Astrocyte of the cerebellum (primary cell): ENCODE measurements around the gene TMEM163.

Experiments
- DNase-seq: peaks from one replicate; pipeline ENCODE4 v3.0.0-alpha.2; 2011; ENCODE audit warnings: low read depth
- H3K4me3 ChIP-seq: 2 replicates; pipeline ENCODE4 v1.5.1; 2011; ENCODE audit warnings: mild to moderate bottlenecking, low read depth, low read length, moderate library complexity
- in situ Hi-C: cut with HindIII; loops from 2 replicates; pipeline ENCODE4 v1.10.0; 2017; ENCODE audit warnings: low sequenced_read_pairs
- TF ChIP-seq, protein P1 (sequence below): IDR thresholded peaks from 2 replicates; pipeline ENCODE4 v1.5.1; 2012; ENCODE audit warnings: low read length, low read depth, moderate library complexity, mild to moderate bottlenecking; ENCODE audit errors: missing control alignments

TMEM163 gene

DNA sequence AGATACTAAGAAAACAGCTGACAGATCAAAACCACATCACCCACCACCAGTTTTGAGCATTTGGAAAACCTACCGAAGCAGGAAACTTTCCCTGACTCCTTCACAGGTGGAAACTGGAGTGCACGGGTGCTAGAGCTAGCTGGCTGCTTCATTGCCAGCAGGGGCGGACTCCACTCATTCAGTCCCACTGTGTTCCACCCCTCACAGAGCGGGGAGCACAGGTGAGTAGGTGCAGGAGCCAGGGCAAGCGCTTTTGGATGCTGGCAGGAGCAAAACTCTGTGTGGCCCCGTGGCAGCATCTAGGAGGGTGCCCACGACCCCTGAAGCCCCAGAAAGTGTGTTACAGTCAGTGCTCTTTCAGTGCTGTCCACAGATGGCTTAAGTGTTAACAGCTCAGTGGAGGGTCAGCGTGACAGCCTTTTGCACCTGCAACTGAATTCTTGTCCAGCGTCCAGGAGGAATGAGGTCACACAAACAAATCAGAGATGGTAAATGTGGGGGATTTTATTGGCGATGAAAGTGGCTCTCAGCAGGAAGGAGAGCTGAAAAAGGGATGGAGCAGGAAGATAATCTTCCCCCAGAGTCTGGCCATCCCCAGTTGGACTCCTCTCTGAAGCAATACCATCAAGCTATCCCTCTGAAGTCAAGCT lies 71.1 kb downstream of the TMEM163 start:
- DNase-seq: no peak
- in situ Hi-C loops: no loop called here
- no peak overlapping the region for H3K4me3 ChIP-seq
- TF ChIP-seq, protein P1, sequence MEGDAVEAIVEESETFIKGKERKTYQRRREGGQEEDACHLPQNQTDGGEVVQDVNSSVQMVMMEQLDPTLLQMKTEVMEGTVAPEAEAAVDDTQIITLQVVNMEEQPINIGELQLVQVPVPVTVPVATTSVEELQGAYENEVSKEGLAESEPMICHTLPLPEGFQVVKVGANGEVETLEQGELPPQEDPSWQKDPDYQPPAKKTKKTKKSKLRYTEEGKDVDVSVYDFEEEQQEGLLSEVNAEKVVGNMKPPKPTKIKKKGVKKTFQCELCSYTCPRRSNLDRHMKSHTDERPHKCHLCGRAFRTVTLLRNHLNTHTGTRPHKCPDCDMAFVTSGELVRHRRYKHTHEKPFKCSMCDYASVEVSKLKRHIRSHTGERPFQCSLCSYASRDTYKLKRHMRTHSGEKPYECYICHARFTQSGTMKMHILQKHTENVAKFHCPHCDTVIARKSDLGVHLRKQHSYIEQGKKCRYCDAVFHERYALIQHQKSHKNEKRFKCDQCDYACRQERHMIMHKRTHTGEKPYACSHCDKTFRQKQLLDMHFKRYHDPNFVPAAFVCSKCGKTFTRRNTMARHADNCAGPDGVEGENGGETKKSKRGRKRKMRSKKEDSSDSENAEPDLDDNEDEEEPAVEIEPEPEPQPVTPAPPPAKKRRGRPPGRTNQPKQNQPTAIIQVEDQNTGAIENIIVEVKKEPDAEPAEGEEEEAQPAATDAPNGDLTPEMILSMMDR: no peak

DNA sequence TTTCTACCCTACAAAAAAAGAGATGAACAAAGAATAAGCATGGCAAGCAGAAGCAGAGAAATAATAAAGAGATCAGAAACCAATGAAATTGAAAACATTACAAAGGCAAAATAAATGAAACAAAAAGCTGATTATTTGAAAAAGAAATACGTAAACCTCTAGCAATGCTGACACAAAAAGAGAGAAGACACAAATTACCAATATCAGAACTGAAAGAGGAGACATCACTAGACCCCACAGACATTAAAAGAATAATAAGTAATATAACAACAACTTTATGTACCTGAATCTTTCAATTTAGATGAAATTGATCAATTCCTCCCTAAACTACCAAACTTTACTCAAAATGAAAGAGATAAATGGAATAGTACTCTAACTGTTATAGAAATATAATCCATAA lies 75.9 kb downstream of the TMEM163 start:
- H3K4me3 ChIP-seq: no peak overlapping the region
- DNase-seq: no peak
- in situ Hi-C loops: no loop called here
- TF ChIP-seq, protein P1: no peak

DNA sequence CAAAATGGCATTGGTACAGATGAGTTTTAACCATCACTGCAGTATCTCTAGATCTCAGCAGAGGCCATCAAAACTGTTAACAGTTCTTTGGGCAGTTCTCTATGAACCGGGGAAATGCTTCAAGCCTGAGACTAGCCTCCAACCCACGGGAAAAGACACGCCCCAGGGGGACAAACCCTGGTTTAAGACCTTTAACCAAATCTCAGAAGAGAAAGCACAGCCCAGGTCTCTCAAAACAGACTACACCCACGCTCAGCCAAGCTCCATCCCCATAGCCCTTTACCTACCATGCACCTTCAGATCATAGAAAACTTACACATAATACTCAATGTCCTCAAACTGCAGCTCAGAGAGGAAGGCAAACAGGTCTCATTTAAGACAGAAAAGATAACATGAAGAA lies 78.3 kb downstream of the TMEM163 start:
- TF ChIP-seq, protein P1: no peak
- H3K4me3 ChIP-seq: no peak overlapping the region
- no peak for DNase-seq
- in situ Hi-C loops: no loop called here

DNA sequence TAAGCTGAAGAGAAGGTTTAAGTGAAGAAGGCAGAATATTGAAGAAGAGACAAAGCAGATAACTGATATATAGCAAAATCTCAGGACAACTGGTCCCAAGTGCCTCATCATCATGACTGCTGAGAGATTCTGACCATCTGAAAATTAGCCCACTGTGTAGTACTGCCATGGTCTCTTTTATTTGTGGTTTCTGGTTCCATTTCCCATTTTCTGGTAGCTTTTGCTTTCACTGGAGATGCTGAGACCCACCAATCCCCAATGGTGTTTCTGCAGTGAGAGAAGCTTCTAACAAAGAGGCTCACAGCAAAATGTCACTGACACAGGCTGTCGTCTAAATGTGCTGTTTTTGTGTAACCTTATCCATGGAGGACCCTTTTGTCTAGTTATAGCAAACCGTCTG lies 79.5 kb downstream of the TMEM163 start:
- TF ChIP-seq, protein P1: no peak
- no peak for DNase-seq
- in situ Hi-C loops: no loop called here
- no peak overlapping the region for H3K4me3 ChIP-seq

DNA sequence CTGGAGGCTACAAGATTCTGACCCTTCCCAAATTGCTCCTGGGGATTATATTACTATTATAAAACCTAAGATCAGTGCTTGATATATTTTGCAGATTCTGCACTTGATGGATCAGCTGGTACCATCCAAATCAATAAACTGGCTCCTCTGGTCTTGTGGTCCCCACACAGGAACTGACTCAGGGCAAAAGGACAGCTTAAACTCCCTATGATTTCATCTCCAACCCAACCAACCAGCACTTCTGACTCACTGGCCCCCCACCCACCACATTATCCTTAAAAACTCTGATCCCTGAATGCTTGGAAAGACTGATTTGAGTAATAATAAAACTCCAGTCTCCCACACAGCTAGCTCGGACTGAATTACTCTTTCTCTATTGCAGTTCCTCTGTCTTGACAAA lies 82.1 kb downstream of the TMEM163 start:
- TF ChIP-seq, protein P1: no peak
- DNase-seq: no peak
- no peak overlapping the region for H3K4me3 ChIP-seq
- in situ Hi-C loops: no loop called here

DNA sequence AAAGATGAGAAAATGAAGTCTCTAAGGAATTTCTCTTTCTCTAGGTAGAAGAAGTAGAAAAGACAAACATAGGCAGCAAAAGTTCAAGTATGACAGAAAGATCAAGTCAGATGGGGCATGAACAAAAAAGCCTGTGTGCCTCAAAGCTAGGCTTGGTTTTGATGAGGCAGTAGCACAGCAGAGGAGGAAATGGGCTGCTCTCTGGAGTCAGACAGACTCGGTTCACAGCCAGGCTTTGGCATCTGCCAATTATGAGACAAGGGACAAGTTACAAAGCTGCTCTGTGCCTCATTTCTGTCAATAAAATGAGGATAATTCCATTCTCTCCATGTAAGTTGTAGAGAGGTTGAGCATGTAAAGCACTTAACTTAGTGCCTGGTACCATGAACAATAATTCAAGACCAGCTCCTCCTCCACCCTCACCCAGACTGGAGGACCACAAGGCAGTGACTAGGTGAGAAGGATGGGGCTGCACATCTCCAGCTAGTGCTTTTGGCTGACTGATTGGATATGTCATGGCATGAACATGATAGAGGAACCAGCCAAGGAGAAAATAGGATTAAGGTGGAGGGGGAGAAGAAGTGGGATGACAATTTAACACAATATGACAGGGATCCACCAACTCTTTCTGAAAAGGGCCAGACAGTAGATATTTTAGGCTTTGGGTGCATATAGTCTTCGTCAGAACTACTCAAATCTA lies 84.6 kb downstream of the TMEM163 start:
- no peak for DNase-seq
- in situ Hi-C loops: no loop called here
- TF ChIP-seq, protein P1: no peak
- H3K4me3 ChIP-seq: no peak overlapping the region
